GM19452 (cell line): ENCODE results near the gene MIA2.

ENCODE experiments used
- ATAC-seq: cut with Tn5 transposase; IDR thresholded peaks from one replicate; pipeline ENCODE4 v1.9.1; 2021; ENCODE audit not compliant: unreplicated experiment

Gene MIA2

DNA sequence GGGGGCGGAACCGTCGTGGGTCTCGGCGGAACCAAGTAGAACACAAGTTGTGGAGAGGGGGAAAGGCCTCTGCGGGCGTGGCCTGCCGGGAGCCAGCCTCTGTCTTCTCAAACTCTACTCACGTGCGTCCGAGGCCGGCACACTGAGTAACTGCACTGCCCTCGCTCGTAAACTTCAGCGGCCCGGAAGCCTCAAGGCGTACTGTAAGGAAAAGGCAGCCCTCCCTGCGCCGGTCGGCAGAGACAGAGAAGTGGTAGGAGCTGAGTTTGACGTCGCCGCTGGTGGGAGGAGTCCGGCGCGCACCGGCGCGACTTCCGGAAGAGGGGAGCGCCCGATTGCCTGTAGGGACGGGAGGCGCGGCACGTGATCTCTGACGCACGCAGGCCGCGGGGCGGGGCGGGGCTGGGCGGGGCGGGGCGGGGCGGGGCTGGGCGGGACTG is 198.5 kb downstream of the MIA2 start, which contains the start of gene FBXO33:
TSS of gene FBXO33 (minus strand) at position 255 of the 440 bp plus-strand sequence. CDS start 271 bp downstream, outside the sequence.
- ATAC-seq: peak; percentile 77

DNA sequence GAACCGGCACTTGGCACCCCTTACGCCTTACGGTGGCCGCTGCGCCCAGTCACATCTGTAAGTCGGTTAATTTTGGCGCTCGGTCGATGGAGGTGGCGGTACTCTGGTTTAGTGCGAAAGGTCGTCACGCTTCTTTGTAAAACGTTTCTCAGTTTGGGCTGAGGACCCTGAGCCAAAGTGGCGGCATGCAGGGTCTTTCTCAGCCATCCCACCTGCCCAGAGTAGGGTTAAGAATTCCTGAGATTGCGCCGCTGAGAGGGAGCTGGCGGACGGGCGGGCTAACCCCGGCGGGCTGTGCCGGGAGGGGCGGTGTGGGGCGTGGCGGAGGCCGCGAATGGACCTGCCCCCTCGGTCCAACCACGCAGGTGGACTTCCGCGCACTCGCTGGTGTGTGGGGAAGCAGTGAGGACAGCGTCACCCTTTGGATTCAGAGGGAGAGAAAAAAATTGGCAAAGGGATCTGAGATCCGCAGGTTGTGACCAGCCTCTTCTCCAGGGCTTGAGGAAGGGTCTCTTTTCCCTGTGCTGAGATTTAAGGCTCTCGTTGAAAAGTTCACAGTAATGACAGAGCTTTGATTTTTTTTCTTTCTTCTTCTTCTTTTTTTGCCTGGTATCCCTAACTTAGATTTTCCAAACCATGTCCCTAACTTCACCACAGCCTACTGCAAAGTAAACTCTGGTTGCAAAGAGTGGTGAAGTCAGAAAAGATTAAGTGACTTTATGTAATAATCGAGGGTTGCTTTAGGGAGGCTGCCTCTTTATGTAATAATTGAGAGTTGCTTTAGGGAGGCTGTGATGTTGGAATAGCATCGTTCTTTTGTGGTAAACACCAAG is 199.1 kb downstream of the MIA2 start:
- ATAC-seq: peak; percentile 65

DNA sequence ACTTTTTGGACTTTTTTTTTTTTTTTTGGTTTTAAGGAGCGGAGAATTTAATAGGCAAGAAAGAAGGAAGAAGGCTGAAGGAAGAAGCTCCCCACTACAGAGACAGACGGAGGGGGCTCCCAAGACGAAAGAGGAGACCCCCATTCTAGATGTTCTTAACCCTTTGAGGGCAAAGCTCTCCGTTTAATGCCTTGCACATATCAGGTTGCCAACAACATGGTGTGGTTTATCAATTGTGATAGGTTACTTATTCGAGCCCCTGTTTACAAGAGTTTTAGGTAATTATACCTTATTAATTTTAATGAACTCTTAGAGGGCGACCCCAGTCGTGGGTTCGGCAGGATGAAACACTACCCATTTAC is 199.7 kb downstream of the MIA2 start:
- ATAC-seq: no peak

DNA sequence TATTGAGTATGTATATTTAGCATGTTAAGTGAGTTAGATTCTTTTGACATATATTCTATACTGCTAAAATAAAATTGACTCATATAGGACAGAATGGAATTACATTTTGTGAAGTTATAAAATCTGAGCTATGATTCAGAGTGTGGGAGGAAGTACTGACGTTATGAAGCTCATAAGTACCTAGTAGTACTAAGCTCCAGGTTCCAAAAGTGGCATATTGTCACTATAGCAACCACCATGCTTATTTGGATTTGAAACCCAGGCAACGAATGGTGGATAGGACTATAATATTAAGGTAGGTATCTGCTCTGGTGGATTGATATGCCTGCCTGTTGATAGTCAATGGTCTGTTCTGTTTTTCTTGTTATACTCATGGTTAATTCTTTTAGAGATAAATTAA is 200.7 kb downstream of the MIA2 start:
- no peak for ATAC-seq

DNA sequence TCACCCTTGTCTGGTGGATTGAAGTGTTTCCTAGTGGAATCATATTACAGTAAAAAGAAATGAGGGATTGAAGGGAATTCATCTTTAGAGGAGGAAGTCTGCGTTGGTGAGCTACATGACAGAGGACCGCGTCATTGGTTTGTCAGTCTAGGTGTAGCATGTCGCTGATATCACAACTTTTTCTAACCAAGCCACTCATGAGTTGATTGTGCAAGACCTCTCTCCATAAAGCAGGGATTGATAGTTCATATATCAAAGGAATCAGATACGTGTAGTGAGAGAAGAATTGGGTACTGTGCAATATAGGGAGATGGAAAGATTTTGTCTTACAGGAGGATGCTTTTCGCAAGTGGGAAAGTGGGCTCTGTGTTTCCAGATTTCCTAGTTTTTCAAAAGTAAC is 201.5 kb downstream of the MIA2 start:
- ATAC-seq: no peak
